GM21390 (cell line): Measurements from ENCODE around the gene GLIPR1L1.

Experiments
- ATAC-seq: cut with Tn5 transposase; IDR thresholded peaks from one replicate; pipeline ENCODE4 v1.9.1; 2021; ENCODE audit not compliant: unreplicated experiment

Gene GLIPR1L1

DNA sequence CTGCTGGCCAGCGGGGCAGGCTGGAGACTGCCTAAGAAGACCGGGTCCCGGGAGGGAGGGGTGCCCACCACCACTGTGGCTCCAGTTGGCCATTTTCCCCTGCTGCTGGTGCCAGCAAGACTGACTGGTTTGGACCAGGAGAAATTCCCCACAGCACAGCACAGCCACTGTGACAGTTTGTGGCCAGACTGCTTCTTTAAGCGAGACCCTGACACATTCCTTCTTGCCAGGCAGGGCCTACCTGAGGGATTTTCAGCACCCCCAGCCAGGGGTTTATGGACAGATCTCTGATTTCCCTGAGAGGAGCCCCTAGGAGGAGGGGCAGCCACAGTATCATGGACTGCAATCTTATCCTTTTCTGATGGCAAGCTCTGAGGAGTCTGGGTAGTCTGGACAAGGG, 15.5 kb downstream of the GLIPR1L1 start:
- no peak for ATAC-seq

DNA sequence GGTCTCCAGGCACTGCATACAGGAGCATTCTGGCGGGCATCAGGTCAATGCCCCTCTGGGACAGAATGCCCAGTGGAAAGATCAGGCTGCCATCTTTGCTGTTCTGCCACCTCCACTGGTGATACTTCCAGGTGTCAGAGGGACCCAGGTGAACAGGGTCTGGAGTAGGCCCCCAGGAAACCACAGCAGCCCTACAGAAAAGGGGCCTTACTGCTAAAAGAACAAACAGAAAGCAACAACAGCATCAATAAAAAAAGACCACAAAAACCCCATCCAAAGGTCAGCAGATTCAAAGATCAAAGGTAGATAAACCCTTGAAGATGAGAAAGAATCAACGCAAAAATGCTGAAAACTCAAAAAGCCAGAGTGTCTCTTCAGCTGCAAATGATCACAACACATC, 15.9 kb downstream of the GLIPR1L1 start:
- ATAC-seq: no peak

DNA sequence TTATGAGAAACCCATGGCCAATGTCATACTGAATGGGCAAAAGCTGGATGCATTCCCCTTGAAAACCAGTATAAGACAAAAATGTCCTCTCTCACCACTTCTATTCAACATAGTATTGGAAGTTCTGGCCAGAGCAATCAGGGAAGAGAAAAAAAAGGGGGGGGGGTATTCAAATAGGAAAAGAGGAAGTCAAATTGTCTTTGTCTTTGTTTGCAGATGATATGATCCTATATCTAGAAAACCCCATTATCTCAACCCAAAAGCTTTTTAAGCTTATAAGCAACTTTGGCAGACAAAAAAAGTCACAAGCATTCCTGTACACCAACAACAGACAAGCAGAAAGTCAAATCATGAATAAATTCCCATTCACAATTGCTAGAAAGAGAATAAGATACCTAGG, 19.5 kb downstream of the GLIPR1L1 start:
- no peak for ATAC-seq

DNA sequence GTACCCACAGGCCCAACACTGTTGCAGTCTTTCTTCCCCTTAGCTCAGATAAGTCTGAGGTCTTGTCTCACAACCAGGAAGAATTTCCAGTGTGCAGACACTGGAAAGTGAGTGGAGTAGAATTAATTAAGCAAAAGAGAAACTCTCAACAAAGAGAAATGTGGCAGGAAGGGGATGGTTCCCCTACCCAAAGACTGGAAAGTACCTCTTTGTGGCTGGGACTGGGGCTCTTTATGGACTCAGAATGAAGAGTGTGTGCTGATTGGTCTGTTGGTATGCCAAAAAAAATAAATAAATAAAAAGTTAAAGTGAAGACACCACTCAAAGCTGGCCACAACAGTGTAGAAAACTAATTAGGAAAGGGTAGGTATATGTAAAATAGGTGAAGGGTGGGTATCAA, 26.4 kb downstream of the GLIPR1L1 start:
- ATAC-seq: no peak

DNA sequence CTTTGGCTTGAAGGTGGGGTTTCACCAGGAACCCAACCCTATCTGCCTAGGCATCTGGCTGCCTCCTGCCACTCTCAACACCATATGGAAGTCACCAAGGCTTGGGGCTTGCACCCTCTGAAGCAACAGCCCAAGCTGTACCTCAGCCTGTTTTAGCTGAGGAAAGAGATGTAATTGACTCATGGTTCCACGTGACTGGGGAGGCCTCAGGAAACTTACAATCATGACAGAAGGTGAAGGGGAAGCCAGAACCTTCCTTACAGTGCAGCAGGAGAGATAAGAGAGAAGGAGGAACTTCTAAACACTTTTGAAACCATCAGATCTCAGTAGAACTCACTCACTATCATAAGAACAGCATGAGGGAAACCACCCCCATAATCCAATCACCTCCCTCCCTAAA, 26.9 kb downstream of the GLIPR1L1 start:
- ATAC-seq: no peak

DNA sequence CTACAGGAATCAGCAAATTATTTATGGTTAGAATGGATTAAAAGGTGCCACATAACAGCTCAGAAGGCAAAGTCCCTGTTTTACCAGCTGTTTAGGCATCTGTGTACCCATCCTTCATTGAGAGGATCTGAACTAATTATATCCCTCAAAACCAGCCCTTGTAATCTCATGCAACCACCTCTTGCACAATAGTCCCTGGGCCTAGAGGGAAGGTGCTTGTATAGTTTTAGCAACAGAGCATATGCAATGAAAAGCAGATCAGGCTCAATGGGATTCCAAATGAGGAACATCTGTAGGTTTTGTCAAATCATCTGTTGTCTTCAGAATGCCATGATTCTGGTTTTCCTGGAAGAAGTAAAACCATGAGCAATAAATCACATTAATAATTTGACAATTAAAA, 30.4 kb downstream of the GLIPR1L1 start:
- ATAC-seq: no peak

DNA sequence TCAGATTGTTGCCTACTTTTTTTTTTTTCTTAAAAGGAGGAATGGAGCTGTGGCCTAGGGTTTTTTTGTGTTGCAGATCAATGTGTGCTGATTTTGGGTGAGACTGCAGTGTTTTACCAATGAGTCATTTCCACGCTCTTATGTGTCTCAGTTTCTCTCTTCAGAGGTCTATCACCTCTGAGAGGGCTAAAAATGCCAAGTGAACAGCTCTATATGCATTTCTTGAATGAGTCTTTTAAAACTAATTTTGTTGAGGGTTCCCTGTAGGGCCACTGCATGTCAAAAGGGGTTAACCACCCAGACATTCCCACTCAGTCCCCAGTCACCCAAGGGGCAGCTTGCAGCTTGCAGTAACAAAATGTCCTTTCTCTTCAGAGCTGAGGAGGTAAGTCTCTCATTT, 32.2 kb downstream of the GLIPR1L1 start:
- ATAC-seq: peak; percentile 87

DNA sequence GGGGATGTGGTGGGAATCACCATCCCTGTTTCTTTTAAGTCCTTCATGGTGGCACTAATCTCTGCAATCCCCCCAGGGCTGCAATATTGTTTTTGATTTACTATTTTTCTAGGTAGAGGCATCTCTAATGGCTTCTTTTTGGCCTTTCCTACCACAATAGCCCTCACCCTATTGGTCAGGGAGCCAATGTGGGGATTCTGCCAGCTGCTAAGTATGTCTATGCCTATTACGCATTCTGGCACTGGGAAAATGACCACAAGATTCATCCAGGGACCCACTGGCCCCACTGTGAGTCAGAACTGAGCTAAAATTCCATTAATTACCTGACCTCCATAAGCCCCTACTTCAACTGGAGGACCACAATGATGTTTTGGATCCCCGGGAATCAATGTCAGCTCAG, 40.5 kb downstream of the GLIPR1L1 start:
- ATAC-seq: no peak

DNA sequence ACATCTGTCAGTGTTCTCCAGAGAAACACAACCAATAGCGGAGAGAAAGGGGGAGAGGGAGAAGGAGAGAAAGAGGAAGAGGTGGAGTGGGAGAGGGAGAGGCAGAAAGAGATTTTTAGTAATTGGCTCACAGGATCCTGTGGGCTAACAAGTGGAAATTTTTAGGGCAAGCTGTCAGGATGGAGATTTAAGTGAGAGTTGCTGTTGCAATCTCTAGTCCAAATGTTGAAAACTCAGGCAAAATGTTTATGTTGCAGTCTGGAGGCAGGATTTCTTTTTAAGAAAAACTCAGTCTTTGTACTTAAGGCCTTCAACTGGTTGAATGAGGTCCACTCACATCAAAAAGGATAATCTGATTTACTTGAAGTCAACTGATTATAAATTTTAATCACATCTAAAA, 43.9 kb downstream of the GLIPR1L1 start:
- ATAC-seq: no peak

DNA sequence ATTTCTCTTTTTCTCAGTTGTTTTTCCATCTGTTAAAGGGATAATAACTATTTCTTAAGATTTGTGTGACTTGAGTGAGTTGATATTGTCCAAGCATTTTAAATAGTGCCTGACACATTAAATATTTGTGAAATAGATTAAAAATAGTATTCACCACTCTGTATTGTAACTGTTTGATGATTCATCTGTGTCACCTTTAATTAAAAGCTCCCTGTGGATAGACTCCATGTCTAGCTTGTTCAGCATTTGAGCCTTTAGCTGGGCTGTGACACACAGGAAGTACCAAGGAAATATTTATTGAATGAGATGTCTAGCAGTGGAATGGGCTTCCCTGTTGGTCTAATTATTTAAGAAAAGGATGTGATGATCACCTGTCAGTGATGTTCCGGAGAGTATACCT, 54.6 kb downstream of the GLIPR1L1 start:
- no peak for ATAC-seq

DNA sequence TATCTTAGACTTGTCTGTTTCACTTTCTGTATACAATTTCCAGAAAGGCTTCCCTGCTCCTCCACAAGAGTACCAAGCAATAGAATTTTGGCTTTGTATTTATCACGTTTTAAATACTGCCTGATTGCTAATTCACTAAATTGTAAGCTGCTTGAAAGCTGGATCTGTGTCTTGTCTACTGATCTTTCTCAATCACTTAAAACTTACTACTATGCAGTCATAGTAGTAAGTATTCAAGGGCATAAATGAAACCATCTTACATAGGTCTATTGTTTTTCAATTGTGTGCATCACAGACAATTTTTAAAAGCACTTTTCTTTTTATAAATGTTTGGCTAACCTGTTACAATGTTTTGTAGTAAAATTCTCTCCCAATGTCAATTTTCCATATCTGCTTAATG, 55.2 kb downstream of the GLIPR1L1 start:
- ATAC-seq: no peak

DNA sequence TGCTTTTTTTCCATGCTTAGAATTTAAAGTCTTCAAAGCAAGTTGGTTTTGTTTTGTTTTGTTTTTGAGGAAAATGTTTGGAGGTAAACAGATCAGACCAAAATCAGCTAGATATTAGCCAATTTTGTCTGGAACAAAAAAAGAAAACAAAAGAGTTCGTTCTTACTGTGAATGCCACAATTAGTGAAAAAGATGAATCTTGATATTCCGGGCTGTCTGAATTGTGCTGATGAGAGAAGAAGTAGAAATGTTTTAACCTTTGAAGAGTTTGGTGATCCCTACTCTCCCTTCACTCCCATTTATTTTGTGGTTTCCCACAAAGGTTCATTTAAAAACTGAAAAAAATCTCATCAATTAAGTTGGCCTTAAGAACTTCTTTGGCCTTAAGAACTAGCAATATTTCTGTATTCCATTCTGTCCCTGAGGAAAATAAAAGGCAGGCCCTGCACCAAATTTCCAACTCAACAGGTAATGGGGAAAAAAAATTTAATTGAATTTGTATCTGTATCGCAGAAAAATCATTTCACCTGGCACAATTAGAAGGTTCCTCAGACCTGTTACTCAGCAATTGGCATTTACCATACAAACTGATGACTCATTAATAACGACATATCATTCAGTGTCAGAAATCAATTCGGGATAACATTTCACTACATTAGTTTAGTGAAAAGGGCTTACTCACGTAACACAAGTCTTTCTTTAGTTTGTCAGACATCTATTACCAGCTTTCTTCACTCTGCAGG, 55.9 kb downstream of the GLIPR1L1 start:
- no peak for ATAC-seq

DNA sequence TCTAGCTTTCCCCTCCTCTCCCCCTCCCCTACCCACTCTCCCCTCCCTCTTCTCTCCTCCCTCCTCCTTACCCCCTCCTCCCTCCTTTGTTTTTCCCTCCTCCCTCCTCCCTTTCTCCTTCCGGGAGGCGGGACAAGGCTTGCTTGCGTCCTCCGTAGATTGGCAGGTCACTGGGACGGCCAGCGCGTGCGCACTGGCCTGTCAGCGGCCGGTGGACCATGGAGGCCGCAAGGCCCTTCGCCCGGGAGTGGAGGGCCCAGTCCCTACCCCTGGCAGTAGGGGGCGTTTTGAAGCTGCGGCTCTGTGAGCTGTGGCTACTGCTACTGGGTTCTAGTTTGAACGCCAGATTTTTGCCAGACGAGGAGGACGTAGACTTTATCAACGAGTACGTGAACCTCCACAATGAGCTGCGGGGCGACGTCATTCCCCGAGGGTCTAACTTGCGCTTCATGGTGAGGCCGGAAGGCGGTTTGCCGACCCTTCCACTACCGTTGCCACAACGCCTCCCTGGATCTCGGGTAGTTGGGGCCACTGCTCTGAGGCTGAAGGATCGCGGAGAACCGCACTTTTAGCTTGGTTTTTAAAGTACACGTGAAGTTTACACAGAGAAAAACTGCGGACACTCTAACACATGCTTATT, 56.5 kb downstream of the GLIPR1L1 start, which contains the start of gene GLIPR1L2:
GLIPR1L2 (plus strand) TSS at position 191 of the 640 bp plus-strand sequence; CDS start at position 219, 28 bp downstream.
- ATAC-seq: peak; percentile 93

DNA sequence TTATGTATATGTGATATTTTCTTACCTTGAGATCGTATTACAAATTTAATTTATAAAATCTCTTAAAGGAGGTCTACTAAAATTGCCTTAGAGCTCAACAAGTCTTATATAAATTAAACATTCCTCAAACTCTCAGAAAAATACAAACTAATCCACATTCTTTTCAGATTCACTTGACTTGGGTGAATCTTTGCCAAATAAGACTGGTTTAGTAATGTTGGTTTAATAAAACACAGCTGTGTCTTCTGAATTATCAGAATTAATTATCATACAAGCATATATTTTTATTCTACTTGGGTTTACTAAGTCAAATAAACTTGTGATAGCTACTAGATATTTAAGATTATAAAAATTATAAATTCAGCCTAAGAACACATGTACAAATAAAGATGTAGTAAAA, 69.8 kb downstream of the GLIPR1L1 start:
- no peak for ATAC-seq

DNA sequence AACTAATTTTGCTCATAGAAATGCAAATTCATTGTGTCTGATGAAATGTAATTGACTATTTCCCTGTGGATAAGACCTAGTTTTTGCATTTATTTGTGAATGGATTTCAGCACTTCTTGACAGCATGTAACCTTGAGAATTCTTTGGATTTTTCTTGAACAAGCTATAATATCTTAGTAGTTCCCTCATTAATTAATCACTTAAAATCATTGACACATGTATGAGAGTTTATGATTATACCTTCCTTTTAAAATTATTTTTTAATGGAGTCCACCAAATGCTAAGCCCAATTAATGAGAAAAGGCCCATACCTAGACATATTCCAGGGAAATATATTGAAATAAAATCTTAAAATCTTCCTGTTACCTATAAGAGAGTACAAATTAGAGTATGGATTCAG, 73.2 kb downstream of the GLIPR1L1 start:
- ATAC-seq: no peak

DNA sequence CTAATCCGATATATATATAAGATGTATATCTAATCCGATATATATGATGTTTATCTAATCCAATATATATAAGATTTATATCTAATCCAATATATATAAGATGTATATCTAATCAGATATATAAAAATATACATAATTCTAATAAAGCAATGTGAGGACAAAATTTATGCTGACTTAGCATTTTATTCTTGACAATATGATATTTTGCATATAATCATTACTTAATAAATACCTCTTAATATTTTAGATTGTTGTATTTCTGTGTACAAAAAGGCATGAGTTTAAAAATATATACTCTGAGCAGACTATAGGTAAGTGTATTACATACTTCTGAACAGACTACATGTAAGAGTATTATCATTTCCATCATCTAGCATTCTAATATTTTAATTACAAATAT, 75.4 kb downstream of the GLIPR1L1 start:
- no peak for ATAC-seq

DNA sequence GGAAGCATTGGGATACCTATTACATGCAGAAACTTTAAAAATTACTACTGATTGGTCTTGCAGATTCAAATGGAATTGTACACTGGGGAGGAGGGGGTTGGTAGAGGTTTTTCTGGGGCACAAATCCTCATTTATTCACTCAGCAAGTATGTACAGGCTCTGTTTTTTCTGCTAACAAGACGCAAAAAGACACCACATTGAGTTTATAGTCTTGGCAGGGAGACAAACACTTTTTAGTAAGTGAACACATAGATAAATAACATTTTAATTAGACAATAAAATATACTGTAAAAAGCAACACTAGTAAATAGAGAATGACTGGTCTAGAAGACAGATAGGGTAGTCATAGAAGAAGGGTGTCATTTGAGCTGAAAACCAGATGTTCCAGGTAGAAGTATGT, 80.2 kb downstream of the GLIPR1L1 start:
- ATAC-seq: no peak

DNA sequence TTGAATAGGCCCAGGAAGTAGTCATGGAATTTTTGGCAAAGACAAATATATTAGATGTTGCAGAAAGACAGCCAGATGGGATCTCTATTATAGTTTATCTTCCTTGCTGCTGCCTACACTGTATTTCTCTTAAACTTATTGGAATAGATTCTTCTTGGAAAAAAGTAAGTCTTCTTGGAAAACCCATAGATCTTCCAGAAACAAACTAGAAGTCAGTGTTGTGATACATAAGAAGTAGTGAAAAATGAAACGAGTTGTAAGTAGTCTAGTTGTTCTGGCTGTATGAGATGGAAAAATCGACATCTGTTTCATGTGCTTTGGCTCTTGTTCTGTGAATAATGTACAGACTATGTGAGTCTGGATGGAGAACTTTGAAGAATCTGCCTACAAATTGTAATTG, 85.4 kb downstream of the GLIPR1L1 start:
- ATAC-seq: no peak
